IMR-90 (cell line): ENCODE results near the gene PDE6B. TPM values are rescaled to one million over a fixed set of nuclear protein-coding genes. Genes with fewer than 3 reads are reported as not detected.

Experiments
- ATAC-seq: fragments of 200-7000 bp; cut with Tn5 transposase; 2 replicates; pipeline ENCODE4 v1.9.1; 2020; ENCODE audit warnings: low read depth, mild to moderate bottlenecking, moderate library complexity
- BruUV-seq: library from RNA; stranded (reverse); fragments of 400-500 nt; replicated peaks from 2 replicates; lab custom pipeline; 2021; lab: Mats Ljungman, UMichigan
- CTCF ChIA-PET: fragments of 300-600 bp; formaldehyde crosslinking; extraction: SDS; loops from one replicate; lab custom pipeline; 2021; ENCODE audit warnings: antibody characterized with exemption; lab: Yijun Ruan, JAX
- POLR2A ChIA-PET: fragments of 300-600 bp; sonication (Branson Sonifier 250); formaldehyde crosslinking; loops from one replicate; lab custom pipeline; 2022; ENCODE audit warnings: antibody characterized with exemption; ENCODE audit not compliant: unreplicated experiment; lab: Charles Lee
- DNase-seq: peaks from one replicate; pipeline ENCODE4 v3.0.0; 2013
- H2AFZ ChIP-seq: replicated peaks from 2 replicates; pipeline ENCODE3; 2013; ENCODE audit warnings: low read length, mild to moderate bottlenecking; ENCODE audit not compliant: poor library complexity
- H2AK5ac ChIP-seq: 2 replicates; pipeline ENCODE4 v1.6.1; 2013; ENCODE audit warnings: low read depth, low read length, inconsistent platforms
- H2AK9ac ChIP-seq: replicated peaks from 2 replicates; pipeline ENCODE3; 2013; ENCODE audit warnings: mild to moderate bottlenecking, low read depth, low read length, moderate library complexity; ENCODE audit not compliant: poor library complexity
- H2BK120ac ChIP-seq: 2 replicates; pipeline ENCODE4 v1.6.1; 2013; ENCODE audit warnings: low read depth, low read length, inconsistent platforms
- H2BK15ac ChIP-seq: 3 replicates; pipeline ENCODE4 v1.6.1; 2013; ENCODE audit warnings: low read depth, low read length, inconsistent platforms
- H2BK20ac ChIP-seq: 2 replicates; pipeline ENCODE4 v1.6.1; 2013; ENCODE audit warnings: low read depth, mild to moderate bottlenecking, inconsistent platforms, low read length, moderate library complexity
- H2BK5ac ChIP-seq: 2 replicates; pipeline ENCODE4 v1.6.1; 2013; ENCODE audit warnings: mild to moderate bottlenecking, low read depth, low read length, inconsistent platforms; ENCODE audit not compliant: poor library complexity, severe bottlenecking
- H3K14ac ChIP-seq: replicated peaks from 2 replicates; pipeline ENCODE4 v1.6.1; 2013; ENCODE audit warnings: low read depth, low read length, inconsistent platforms
- H3K18ac ChIP-seq: 2 replicates; pipeline ENCODE4 v1.6.1; 2013; ENCODE audit warnings: low read depth, low read length, control low read depth
- H3K23ac ChIP-seq: 2 replicates; pipeline ENCODE4 v1.6.1; 2013; ENCODE audit warnings: low read depth, low read length, inconsistent platforms
- H3K27ac ChIP-seq: 2 replicates; pipeline ENCODE4 v1.5.1; 2013; ENCODE audit warnings: mild to moderate bottlenecking, control low read depth, low read length; ENCODE audit not compliant: insufficient read depth
- H3K27me3 ChIP-seq: 2 replicates; pipeline ENCODE4 v1.6.1; 2013; ENCODE audit warnings: low read length; ENCODE audit not compliant: control insufficient read depth, insufficient read depth
- H3K36me3 ChIP-seq: 2 replicates; pipeline ENCODE4 v1.6.1; 2013; ENCODE audit warnings: low read length, mixed read lengths; ENCODE audit not compliant: control insufficient read depth, insufficient read depth
- H3K4ac ChIP-seq: 2 replicates; pipeline ENCODE4 v1.6.1; 2013; ENCODE audit warnings: low read depth, low read length, inconsistent platforms
- H3K4me1 ChIP-seq: 2 replicates; pipeline ENCODE4 v1.6.1; 2013; ENCODE audit warnings: low read length, mixed read lengths; ENCODE audit not compliant: control insufficient read depth, insufficient read depth
- H3K4me2 ChIP-seq: 2 replicates; pipeline ENCODE4 v1.6.1; 2013; ENCODE audit warnings: low read depth, mild to moderate bottlenecking, control low read depth, low read length, moderate library complexity
- H3K4me3 ChIP-seq: 2 replicates; pipeline ENCODE4 v1.5.1; 2013; ENCODE audit warnings: low read depth, mild to moderate bottlenecking, control low read depth, low read length, moderate library complexity; ENCODE audit not compliant: insufficient read depth
- H3K56ac ChIP-seq: 2 replicates; pipeline ENCODE4 v1.6.1; 2013; ENCODE audit warnings: low read length, inconsistent platforms; ENCODE audit not compliant: insufficient read depth; ENCODE audit errors: extremely low read depth
- H3K79me1 ChIP-seq, 2 experiments: 2 replicates each; pipeline ENCODE4 v1.6.1; 2013; ENCODE audit warnings: low read length in 2 of 2, inconsistent platforms in 1 of 2, low read depth in 1 of 2
- H3K9ac ChIP-seq: 2 replicates; pipeline ENCODE4 v1.6.1; 2013; ENCODE audit warnings: low read depth, low read length, control low read depth
- H3K9me1 ChIP-seq: 2 replicates; pipeline ENCODE4 v1.6.1; 2013; ENCODE audit warnings: low read length, inconsistent platforms; ENCODE audit not compliant: insufficient read depth
- H3K9me3 ChIP-seq: 2 replicates; pipeline ENCODE4 v1.6.1; 2013; ENCODE audit warnings: low read length; ENCODE audit not compliant: control insufficient read depth, insufficient read depth
- H4K20me1 ChIP-seq: 2 replicates; pipeline ENCODE4 v1.6.1; 2013; ENCODE audit warnings: low read length, inconsistent platforms; ENCODE audit not compliant: insufficient read depth
- H4K5ac ChIP-seq: 2 replicates; pipeline ENCODE4 v1.6.1; 2013; ENCODE audit warnings: mild to moderate bottlenecking, low read depth, low read length, control low read depth
- H4K8ac ChIP-seq, 2 experiments: 2 replicates each; pipeline ENCODE4 v1.6.1; 2013; ENCODE audit warnings: low read depth in 2 of 2, low read length in 2 of 2, control low read depth in 1 of 2, inconsistent platforms in 1 of 2
- H4K91ac ChIP-seq: 2 replicates; pipeline ENCODE4 v1.6.1; 2013; ENCODE audit warnings: low read depth, low read length, inconsistent platforms; ENCODE audit not compliant: insufficient read depth
- BHLHE40 ChIP-seq: fragments of 150-350 bp; IDR thresholded peaks from 2 replicates; pipeline ENCODE4 v1.6.1; 2016; ENCODE audit warnings: mild to moderate bottlenecking, low read depth, low read length
- CEBPB ChIP-seq: IDR thresholded peaks from 2 replicates; pipeline ENCODE4 v1.6.1; 2012; ENCODE audit warnings: low read depth, low read length, improper control_type of control experiment
- MAFK ChIP-seq: IDR thresholded peaks from 2 replicates; pipeline ENCODE4 v1.6.1; 2012; ENCODE audit warnings: low read depth, low read length, improper control_type of control experiment
- MXI1 ChIP-seq: IDR thresholded peaks from 2 replicates; pipeline ENCODE4 v1.6.1; 2012; ENCODE audit warnings: low read depth, mild to moderate bottlenecking, low read length, moderate library complexity, borderline replicate concordance
- NFE2L2 ChIP-seq: fragments of 150-350 bp; IDR thresholded peaks from 2 replicates; pipeline ENCODE4 v1.6.1; 2016; ENCODE audit warnings: low read depth, mild to moderate bottlenecking, low read length
- WGBS, 2 experiments: methylation state at CpG; one replicate each; pipeline versions ENCODE4 v1.1.5 to v1.1.7; 2013; ENCODE audit warnings: missing lambda C conversion rate in 2 of 2; ENCODE audit not compliant: insufficient read length in 1 of 2; ENCODE audit errors: extremely low coverage in 2 of 2; 5-methylcytosine and 5-hydroxymethylcytosine counted together
- dilution Hi-C: fragments of 300-500 bp; cut with HindIII; formaldehyde crosslinking; loops from one replicate; pipeline ENCODE4 v1.14.3; 2018; ENCODE audit warnings: low sequenced_read_pairs; ENCODE audit not compliant: unreplicated experiment
- in situ Hi-C: fragments of 300-500 bp; cut with MboI; formaldehyde crosslinking; loops from 3 replicates; pipeline ENCODE4 v1.14.3; 2019; ENCODE audit warnings: low sequenced_read_pairs, inconsistent platforms, mixed read lengths
- intact Hi-C: fragments of 100-400 bp; cut with micrococcal nuclease; formaldehyde crosslinking; loops from 2 replicates; pipeline ENCODE4 v1.10.0; 2022
- polyA plus RNA-seq, 3 experiments: library from polyadenylated mRNA; depleted of rRNA; stranded (reverse); fragments of >200 nt; gene quantifications; 2 replicates each; pipeline ENCODE4 v1.2.3, GENCODE V29; 2012; ENCODE audit warnings: low replicate concordance in 1 of 3
- total RNA-seq: library from RNA; depleted of rRNA; stranded (reverse); fragments of >200 nt; gene quantifications from 2 replicates; pipeline ENCODE4 v1.2.3, GENCODE V29; 2012
- TF ChIP-seq, protein P1 (sequence below): conservative IDR thresholded peaks from 2 replicates; pipeline ENCODE4 v1.5.1; 2012; ENCODE audit warnings: mild to moderate bottlenecking, low read depth, low read length, improper control_type of control experiment
- TF ChIP-seq, protein P2 (sequence below): fragments of 150-350 bp; IDR thresholded peaks from 2 replicates; pipeline ENCODE4 v1.6.1; 2016; ENCODE audit warnings: low read depth, mild to moderate bottlenecking, low read length, moderate library complexity, borderline replicate concordance

The PDE6B gene
- total and polyA plus RNA-seq, 2 of the 4 experiments (the other 2 are of a cell fraction), result under 0.01 TPM; not detected in 1

DNA sequence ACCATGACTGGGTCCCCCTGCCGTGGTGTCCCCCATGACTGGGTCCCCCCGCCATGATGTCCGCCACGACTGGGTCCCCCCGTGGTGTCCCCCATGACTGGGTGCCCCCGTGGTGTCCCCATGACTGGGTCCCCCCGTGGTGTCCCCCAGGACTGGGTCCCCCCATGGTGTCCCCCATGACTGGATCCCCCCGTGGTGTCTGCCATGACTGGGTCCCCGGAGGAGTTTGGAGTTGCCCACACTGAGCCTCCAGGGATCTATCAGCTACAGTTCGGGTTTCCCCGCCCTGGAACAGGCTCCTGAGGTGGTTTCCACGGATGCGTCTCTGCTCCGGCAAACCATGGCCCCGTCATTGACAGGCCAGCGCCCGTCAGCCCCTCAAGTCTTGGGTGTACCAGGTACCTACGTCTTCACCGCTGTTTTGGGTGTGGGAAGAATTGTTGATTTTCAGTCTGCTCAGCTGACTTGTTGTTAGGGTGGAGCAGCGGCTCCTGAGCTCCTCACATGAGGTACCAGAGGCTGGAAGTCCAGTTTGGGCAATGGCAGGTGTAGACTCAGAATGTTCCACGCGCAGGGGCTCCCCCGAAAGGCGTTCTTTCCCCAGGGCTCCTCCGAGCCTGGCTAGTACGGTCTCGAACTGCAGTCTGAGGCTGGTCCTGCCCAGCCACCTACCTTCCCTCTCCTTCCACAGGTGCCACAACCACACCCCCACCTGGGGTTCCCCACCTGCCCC lies 8.3 kb upstream of the PDE6B start:
- Histone ChIP-seq H4K8ac (no peak overlapping the region), H2BK5ac (no peak overlapping the region), H3K23ac (no peak overlapping the region), H2AK5ac (no peak overlapping the region), H3K56ac (no peak overlapping the region), H3K9me1 (no peaks in the 10 kb centered on the region), H4K91ac (no peak overlapping the region), H2AK9ac (no peak overlapping the region), H3K9me3 (peaks cover 9% of the 10 kb centered on the region), H3K4me1 (no peaks in the 10 kb centered on the region), H3K18ac (no peak overlapping the region), H2BK120ac (no peak overlapping the region), H2BK15ac (no peak overlapping the region), H3K14ac (no peak overlapping the region), H3K9ac (no peak overlapping the region), H3K27me3 (no peaks in the 10 kb centered on the region), H2AFZ (no peak overlapping the region), H3K4ac (no peak overlapping the region), H3K4me3 (no peak overlapping the region), H3K27ac (no peak overlapping the region), H3K79me1 (no peaks in the 10 kb centered on the region), H2BK20ac (no peak overlapping the region), H3K4me2 (no peak overlapping the region), H4K5ac (no peak overlapping the region), H4K20me1 (no peaks in the 10 kb centered on the region), H3K36me3 (no peaks in the 10 kb centered on the region)
- TF ChIP-seq CEBPB (no peak), MAFK (no peak), NFE2L2 (no peak), MXI1 (no peak), BHLHE40 (no peak)
- TF ChIP-seq, protein P1, sequence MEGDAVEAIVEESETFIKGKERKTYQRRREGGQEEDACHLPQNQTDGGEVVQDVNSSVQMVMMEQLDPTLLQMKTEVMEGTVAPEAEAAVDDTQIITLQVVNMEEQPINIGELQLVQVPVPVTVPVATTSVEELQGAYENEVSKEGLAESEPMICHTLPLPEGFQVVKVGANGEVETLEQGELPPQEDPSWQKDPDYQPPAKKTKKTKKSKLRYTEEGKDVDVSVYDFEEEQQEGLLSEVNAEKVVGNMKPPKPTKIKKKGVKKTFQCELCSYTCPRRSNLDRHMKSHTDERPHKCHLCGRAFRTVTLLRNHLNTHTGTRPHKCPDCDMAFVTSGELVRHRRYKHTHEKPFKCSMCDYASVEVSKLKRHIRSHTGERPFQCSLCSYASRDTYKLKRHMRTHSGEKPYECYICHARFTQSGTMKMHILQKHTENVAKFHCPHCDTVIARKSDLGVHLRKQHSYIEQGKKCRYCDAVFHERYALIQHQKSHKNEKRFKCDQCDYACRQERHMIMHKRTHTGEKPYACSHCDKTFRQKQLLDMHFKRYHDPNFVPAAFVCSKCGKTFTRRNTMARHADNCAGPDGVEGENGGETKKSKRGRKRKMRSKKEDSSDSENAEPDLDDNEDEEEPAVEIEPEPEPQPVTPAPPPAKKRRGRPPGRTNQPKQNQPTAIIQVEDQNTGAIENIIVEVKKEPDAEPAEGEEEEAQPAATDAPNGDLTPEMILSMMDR, result no peak
- TF ChIP-seq, protein P2, sequence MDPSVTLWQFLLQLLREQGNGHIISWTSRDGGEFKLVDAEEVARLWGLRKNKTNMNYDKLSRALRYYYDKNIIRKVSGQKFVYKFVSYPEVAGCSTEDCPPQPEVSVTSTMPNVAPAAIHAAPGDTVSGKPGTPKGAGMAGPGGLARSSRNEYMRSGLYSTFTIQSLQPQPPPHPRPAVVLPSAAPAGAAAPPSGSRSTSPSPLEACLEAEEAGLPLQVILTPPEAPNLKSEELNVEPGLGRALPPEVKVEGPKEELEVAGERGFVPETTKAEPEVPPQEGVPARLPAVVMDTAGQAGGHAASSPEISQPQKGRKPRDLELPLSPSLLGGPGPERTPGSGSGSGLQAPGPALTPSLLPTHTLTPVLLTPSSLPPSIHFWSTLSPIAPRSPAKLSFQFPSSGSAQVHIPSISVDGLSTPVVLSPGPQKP, result no peak
- WGBS, 2 experiments, result 83% methylated on average over 11 of the region's 27 CpGs; no CpG with 5 or more reads in 1 of the 2 experiments
- ATAC-seq (no peak), DNase-seq (no peak)
- in situ Hi-C loops (no loop called here), dilution Hi-C loops (no loop called here), intact Hi-C loops (no loop called here)
- CTCF ChIA-PET, result no interaction called here
- POLR2A ChIA-PET, result no interaction called here
- no TSS peak for BruUV-seq
